NCI-H146 treated with DMSO at 0.1 percent for 48 hours (cell line): ENCODE results near the gene MIOX.

Source experiments
- DNase-seq: peaks from one replicate; lab custom pipeline; 2025; ENCODE audit not compliant: unreplicated experiment; lab: John Stamatoyannopoulos, UW

Gene MIOX

DNA sequence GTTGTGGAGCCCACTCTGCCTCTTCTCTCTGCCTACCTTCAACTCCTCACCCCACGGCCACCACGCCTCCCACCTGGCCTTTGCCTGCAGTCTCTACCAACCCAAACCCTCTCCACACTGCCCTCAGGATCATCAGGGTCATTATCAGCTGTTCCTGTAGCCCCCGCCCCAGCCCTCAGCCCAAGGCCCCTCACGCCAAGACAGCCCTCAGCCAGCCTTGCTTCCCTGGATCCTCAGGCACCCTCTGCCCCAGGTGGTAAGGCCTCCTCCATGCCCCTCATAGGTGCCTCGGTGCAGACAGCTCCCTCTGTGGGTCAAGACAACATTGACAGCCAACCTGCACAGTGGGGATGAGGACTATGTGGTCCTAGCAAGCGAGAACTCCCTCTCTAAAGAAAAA is 13.6 kb upstream of the MIOX start:
- no peak for DNase-seq

DNA sequence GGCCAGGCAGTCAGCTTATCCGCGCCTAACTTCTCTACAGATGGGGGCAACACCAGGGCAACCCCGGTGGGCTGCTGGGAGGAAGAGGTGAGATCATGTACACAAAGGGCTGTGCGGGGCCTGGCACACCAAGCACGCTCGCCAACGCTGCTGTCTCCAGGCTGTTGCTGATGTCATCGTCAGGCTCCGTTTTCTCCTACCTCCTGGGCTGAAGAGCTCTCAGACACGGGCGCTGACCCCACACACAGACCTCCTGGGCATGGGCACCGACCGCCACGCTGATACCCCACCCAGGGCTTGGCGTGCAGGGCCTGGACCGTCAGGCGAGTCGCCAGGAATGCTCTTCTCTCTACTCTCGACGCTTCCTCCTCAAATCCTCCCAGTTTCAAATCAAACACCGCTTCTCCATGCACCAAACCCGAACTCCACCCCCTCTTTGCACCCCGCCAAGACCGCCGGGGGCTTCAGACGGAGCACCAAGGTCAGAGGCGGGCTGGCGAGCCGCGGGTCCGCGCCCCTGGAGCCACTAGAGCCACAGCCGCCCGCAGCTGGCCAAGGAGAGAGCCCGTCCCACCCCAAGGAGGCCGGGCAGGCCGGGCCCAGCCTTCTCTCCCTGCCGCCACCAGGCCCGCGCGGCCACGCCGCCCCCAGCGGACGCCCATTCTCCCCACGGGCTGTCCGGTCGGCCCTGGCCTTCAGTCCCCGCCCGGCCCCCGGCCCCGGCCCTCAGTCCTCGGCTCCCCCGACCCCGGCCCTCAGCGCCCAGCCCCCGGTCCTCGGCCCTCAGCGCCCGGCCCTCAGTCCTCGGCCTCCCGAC is 12.6 kb upstream of the MIOX start:
- no peak for DNase-seq

DNA sequence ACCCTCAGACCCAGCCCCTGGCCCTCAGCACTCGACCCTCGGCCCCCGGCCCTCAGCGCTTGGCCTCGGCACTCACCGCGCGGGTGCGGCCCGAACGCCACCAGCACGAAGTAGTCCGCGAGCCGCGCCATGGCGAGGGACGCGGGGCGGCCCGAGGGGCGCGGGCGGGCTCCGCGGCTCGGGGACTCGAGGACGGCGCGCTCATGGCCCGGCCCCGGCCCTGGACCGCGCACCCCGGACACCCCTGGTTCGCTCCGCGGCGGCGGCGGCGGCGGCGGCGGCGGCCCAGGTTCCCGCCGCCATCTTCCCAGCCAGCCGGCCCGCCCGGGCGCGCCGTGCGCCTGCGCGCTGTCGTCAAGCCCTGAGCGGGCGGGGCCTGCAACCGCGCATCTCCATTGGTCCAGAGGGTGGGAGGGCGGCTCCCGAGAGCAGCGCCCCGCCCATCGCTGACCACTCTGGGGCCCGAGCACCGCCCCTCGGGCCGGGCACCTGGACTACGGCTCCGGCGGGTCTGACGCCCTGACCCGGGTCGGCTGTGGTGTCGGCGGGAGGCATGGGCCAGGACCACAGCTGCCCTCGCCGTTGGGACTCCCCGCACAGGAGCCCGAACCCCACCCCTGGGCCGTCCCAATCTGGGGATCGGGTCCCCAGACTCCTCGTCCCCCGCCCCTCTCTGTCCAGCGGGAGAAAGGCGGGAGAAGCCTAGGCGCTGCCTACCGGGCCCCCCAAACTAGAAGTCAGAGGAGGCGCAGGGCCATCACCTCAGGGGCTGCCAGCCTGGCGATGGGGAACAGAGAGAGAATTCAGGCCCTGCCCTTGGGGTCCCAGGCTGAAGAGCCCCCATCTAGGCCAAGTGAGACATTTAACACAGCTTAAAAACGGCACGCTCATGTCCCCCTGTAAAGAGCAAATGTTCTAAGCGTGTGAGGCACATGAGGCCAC is 11.7 kb upstream of the MIOX start, which contains the start of gene SBF1:
TSS of gene SBF1 (minus strand) at position 326 of the 942 bp plus-strand sequence. CDS start at position 131, 195 bp downstream.
- peak; percentile 57 for DNase-seq

DNA sequence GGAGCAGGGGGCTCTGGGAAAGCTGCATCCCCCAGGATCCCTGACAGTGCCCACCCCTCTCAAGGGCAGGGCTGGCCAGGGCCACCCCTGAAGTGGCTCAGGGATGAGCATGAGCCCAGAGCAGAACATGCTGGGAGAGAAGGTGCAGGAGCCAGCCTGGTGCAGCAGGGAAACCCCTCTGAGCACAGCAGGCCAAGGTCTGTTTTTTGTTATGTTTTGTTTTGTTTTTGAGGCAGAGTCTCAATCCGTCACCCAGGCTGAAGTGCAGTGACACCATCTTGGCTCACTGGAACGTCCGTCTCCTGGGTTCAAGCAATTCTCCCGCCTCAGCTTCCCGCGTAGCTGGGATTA is 11.0 kb upstream of the MIOX start:
- DNase-seq = no peak

DNA sequence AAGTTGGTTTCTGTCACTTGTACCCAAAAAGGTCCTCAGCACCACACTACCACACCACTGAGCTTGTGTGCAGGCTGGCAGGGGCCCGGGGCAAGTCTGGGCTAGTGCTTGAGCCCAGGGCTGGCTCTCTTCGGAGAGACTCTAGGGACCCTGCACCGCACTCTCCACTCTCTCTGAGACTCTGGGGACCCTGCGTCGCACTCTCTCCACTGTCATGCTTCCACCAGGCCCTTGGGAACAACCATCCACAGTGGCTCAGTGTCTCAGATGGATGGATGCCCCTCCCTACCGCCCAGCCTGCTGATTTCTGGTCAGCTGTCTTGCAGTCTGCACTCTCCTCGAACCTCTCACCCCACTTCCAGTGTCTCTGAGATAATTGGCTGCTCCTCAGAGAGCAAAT is 9.8 kb upstream of the MIOX start:
- no peak for DNase-seq

DNA sequence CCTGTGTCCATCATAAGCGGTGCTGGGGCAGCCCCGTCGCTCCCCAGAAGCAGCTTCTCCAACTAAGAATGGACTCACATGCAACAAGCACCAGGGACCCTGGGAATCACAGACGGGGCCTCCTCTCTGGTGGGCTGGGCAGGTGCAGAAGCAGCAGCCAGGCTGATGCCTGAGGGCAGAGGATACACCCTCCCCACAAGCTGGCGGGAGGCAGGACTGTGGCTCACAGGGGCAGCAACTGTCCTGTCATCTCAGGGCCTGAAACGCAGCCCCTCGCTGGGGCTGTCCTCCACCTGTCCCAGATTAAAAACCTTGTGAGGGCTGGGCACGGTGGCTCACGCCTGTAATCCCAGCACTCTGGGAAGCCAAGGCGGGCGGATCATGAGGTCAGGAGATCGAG is 8.7 kb upstream of the MIOX start:
- DNase-seq = no peak

DNA sequence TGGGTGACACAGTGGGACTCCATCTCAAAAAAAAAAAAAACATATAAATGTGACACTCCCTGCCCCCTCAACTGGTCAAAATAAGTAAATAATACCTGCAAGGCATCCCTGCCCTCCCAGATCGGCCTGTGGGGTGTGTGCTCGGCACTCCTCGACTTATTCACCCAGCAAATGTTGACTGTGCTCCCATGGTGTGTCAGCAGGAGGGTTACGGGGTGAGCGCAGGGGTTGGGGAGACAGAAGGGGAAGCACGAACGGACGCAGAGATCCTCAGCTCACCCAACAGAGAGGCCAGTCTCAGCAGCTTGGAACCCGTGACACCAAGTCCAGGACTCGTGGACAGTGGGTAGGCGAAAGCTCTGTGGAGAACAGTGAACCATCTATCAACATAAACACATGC is 6.9 kb upstream of the MIOX start:
- DNase-seq = no peak

DNA sequence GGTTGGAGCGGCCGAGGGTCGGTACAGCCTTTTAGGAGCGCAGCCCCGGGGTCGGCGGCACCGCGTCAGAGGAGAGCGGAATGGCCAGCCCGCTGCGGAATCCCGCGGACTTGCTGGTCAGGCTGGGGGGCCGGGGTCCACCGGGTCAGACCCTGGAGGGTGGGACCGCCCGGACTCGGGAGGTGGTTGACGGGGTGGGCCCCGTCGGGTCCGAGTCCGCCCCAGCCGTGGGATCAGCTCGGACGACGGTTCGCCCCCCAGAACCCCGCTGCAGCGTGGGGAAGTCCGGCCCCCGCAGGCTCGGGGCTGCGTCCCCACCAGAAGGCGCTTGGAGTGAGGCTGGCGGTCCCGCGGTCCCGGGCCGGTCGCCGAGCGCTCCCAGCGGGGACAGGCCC is 5.6 kb upstream of the MIOX start:
- no peak for DNase-seq

DNA sequence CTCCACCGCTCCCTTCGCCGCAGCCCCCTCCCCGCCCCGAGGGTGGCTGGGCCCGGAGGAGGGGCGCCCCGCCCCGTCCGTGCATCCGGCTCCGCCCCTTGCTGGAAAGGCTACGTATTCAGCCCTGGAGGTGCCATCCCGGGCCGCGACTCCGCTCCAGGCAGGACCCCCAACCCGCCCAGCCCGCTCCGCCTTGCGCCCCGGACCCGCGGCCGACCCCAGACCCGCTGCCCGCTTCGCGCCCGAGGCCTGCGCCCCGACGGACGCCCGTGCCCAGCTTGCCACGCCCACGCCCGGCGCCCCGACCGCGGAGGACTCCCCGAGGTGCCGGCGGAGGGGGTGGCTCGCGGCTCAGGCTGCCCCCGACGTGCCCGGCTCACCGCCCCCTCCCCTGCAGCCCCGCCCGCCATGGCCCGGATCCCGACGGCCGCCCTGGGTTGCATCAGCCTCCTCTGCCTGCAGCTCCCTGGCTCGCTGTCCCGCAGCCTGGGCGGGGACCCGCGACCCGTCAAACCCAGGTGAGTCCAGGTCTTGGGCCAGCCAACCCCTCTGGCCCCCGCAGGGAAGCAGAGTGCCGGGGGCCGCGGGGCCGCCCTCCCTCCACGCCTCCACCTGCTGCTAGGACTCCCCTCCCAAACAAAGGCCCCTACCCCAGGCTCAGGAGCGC is 5.1 kb upstream of the MIOX start, which contains the start of gene ADM2:
TSS of gene ADM2 (plus strand) at position 104 of the 667 bp plus-strand sequence. CDS start at position 409, 305 bp downstream.
- DNase-seq = no peak

DNA sequence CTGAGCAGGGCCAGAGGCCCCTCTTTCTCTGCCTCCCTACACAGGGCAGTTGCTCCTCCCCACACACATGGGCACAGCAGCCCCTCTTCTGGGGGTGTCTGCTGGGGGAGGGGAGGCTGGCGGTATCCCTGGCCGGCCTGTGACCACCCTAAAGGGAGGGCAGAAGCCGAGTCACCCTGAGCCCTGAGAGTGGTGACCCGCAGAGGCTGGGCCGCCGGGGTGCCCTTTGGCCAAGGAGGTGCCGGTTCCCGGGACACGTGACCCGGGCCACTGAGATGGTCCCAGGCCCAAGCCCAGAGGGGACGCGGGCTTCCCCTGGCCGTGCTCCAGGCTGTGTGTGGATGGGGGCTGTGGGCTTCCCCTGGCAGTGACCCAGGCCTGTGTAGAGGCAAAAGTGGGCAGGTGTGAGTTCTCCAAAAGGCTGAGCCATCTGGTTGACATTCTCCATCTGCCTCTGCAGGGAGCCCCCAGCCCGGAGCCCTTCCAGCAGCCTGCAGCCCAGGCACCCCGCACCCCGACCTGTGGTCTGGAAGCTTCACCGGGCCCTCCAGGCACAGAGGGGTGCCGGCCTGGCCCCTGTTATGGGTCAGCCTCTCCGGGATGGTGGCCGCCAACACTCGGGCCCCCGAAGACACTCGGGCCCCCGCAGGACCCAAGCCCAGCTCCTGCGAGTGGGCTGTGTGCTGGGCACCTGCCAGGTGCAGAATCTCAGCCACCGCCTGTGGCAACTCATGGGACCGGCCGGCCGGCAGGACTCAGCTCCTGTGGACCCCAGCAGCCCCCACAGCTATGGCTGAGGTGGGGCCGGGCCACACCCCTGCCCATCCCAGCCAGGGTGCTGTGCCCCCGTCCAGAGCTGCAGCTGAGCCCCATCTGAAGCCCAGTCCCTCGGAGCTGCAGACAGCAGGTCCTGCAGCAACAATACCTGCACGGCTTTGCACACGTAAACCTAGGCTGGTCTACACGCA is 4.3 kb upstream of the MIOX start:
- no peak for DNase-seq

DNA sequence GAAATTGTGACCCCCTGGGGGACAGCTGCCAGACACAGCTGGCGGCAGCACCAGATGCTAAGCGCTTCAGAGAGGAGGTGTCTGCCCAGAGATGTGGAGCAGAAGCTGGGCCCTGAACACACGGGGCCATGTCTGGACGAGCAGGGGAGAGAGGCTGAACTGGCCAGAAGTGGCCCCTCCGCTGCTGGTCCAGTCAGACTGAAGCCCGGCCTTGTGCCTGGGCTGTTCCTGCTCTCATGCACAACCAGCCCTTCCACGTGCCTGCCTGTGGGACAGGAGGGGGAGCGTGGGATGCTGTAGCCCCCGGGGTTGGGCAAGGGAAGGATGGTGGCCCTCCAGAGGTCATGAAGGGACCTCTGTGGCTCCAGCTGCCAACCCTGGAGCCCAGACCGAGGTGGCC is 3.6 kb upstream of the MIOX start:
- DNase-seq = no peak

DNA sequence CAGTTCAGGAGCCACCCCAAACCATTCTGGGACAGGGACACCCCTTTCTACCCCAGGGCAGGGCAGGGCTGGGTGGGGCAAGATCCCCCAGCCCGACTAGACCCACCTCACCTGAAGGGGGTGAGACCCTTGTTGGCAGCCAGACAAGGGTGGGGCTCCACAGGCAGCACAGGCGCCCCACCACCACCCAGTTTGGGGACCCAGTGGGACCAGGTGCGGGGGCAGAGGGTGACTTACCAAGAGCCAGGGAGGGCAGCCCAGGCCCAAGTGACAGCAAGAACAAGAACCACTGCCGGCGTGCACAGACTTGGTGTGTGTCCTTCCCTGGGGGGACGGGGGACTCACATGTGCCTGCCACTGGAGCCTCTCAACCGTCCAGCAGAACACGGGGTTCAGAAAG is 3.1 kb upstream of the MIOX start:
- no peak for DNase-seq

DNA sequence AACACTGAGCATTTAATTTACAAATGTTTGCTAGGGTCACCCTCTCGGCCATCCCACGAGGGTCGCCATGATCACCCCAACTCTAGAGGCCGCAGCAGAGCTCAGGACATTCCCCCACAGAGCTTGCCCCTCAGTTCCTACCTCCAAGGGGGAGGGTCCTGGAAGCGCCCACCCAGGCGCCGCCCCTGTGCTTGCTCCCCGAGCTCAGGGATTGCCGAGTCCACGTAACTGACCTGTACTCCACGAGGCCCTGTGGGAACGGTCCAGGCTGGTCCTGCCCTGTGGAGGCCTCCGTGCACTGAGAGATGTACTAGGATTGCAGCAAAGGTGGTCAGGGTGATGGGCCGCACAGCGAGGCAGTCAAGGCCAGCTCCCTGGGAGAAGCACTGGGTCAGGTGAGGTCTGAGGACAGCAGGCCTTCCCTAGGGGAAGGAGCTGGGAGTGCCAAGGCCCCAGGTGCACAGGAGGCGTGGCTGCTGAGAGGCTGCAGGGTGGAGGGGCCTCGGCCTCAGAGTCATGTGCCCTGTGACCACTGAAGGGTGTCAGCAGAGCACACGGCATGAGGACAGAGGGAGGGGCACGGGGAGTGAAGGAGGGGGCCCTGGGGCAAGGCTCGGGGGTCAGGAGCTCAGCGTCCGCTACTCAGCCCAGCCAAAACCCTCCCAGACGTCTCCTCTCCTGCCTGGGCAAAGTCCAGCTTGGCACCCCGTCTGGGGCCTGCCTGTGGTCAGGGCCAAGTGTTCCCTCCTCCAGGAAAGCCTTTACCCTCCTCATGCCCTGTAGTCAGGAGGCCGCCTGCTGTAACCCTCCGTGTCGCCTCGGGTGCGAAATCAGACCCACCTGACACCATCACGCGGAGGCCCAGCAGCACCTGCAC is 2.4 kb upstream of the MIOX start:
- DNase-seq = no peak

DNA sequence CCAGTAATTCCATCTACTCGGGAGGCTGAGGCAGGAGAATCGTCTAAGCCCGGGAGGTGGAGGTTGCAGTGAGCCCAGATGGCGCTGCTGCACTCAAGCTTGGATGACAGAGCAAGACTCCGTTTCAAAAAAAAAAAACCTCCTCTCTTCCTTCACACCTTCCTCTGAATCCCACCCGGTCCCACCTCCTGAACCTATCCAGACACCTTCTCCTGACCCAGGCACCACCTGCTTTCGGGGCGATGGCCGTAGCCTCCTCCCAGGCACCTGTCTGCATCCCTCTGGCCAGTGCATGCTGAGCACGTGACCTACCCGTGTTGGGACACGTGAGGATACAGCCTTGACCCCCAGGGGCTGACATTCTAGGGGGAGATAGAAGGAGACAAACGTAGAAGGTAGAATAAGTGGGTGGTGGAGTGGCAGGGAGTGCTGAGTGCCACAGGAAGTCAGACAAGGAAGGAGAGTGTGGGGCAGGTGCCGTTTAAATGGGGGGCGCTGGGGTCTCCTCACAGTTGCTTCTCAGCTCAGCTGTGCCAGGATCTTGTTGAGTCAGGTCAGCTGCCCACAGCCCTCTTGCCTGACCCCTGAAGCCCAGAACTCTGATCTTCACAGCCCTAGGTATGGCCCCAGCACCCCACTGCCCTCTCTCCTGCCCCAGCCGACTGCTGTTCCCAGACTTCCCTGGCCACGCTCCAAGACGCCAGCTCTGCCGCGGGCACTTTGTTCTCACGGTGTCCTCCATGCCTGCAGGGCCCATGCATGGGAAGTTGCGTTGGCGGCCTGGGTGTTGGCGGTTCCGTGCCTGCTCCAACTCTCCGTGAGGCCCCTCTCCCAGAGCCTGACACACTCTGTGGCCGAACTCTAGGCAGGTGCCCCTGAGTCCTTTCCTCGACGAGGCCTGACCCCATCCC is 1.2 kb upstream of the MIOX start:
- no peak for DNase-seq

DNA sequence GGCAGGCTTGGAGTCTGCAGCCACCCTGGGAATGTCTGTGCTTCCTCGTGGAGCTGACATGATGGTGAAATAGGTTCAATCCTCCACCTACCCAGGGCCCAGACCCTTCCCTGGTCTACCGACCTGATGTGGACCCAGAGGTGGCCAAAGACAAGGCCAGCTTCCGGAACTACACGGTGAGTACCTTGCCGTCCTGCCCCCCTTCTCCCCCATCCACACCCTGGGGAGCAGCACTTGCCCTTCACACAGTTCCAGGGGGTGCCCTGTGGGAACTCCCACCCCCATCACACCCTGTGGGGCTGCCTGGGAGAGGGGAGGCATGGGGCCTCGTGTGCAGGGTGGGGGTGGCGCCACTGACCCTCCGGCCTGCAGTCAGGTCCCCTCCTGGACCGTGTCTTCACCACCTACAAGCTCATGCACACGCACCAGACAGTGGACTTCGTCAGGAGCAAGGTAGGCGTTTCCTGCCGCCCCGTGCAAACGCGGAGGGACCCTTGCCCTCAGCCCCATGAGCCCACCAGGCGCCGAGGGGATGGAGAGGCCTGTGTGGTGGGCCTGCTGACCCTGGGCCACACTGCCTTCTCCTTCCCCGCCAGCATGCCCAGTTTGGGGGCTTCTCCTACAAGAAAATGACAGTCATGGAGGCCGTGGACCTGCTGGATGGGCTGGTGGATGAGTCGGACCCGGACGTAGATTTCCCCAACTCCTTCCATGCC is 789 bp downstream of the MIOX start:
- no peak for DNase-seq

DNA sequence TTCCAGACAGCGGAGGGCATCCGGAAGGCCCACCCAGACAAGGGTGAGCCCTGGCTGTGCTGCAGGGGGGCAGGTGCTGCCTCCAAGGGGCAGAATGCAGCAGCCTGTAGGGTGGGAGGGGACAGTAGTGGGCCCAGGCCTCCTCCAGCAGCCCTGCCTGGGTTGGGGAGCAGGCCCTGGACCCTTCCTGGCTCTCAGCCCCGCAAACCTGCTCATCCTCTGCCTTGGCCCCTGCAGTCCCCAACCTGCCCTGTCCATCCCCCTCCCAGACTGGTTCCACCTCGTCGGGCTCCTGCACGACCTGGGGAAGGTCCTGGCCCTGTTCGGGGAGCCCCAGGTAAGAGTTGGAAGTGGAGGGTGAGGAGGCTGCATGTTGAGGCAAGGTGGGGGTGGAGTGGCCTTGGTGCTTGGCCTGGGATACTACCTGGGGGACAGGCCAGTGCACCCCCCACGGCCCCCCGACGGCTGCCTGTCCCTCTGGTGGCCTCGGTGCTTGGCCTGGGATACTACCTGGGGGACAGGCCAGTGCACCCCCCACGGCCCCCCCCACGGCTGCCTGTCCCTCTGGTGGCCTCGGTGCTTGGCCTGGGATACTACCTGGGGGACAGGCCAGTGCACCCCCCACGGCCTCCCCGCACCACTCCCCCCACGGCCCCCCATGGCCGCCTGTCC is 1.5 kb downstream of the MIOX start:
- DNase-seq = no peak

DNA sequence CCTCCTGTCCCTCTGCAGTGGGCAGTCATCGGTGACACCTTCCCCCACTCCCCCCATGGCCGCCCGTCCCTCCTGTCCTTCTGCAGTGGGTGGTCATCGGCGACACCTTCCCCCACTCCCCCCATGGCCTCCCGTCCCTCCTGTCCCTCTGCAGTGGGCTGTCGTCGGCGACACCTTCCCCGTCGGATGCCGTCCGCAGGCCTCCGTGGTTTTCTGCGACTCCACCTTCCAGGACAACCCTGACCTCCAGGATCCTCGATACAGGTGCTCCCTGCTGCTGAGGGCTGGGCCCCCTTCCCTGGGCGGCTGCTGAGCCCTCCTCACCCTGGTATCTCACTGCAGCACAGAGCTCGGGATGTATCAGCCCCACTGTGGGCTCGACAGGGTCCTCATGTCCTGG is 2.2 kb downstream of the MIOX start:
- DNase-seq = no peak
